A549 treated with dexamethasone at 1 μM for 4 hours (cell line): ENCODE measurements around the gene PAGE3. TPM values are rescaled to one million over a fixed set of nuclear protein-coding genes. Genes with fewer than 3 reads are reported as not detected.

Source experiments
- total RNA-seq: library from RNA; stranded (reverse); fragments of 200-300 nt; extraction: Qiagen RNA extraction; gene quantifications from 5 replicates; pipeline ENCODE4 v1.2.3, GENCODE V29; 2022

The PAGE3 gene
- not detected in 5 replicates for total RNA-seq

GRCh38 chrX:55264816-55265215, at the start of gene PAGE3:
PAGE3 (minus strand) TSS chrX:55264916; CDS start chrX:55263903, 1,013 bp downstream.

GRCh38 chrX:55220119-55220794, 44.5 kb downstream of the PAGE3 start, which contains the start of gene PAGE5:
PAGE5 (plus strand) TSS chrX:55220346; CDS start chrX:55221383, 1,037 bp downstream.

Other genes with a start within 250 kb of the PAGE3 start
- gene ALAS2, start 233.9 kb downstream of the PAGE3 start, total RNA-seq = not detected in 5 replicates
- gene PAGE2B, start 189.9 kb downstream of the PAGE3 start, total RNA-seq = not detected in 5 replicates
- gene PAGE2, start 175.9 kb downstream of the PAGE3 start, total RNA-seq = not detected in 5 replicates
- not detected in 5 replicates for gene PAGE5, start 44.6 kb downstream of the PAGE3 start, total RNA-seq
- gene MAGEH1, start 187.2 kb upstream of the PAGE3 start, total RNA-seq = 6.3 to 7.2 TPM (median 6.8 TPM) in 5 replicates
- 0.46 to 0.67 TPM (median 0.54 TPM) in 5 replicates for gene USP51, start 224.9 kb upstream of the PAGE3 start, total RNA-seq